ENCODE data around the gene MBD6. TPM values are rescaled to one million over a fixed set of nuclear protein-coding genes. Genes with fewer than 3 reads are reported as not detected.
"Not testable (repeated sequence)": the region's sequence is repeated elsewhere in the genome, so short reads cannot be mapped to it uniquely, and the experiment has no call there.

The MBD6 gene
- total and polyA plus RNA-seq, 2 donors from 2014 or later, result 38.4 to 118 TPM

DNA sequence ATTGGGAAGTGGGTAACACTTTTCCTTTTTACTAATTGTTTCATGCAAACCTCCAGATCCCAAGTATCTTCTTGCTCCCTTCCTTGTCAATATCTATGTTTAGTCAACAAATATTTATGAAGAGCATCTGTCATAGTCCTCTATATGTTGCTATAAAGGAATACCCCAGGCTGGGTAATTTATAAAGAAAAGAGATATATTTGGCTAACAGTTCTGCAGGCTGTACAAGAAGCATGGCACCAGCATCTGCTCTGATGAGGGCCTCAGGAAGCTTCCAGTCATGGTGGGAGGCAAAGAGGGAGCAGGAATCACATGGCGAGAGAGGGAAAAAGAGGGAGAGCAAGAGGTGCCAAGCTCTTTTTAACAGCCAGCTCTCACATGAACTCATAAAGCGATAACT is 31.8 kb downstream of the MBD6 start:
- Histone ChIP-seq H3K27me3 (ENCODE audit: control insufficient read depth, insufficient read depth, low read length) (peaks cover 4% of the 10 kb centered on the region), H3K9ac (ENCODE audit: low read length in 3 of 3) (no peak overlapping the region), H3K4me1 (ENCODE audit: control insufficient read depth in 2 of 3, insufficient read depth in 2 of 3, low read depth in 1 of 3, low read length in 3 of 3) (peaks cover 0 to 5% (median 0%) of the 10 kb centered on the region in 3 donors), H3K36me3 (ENCODE audit: control insufficient read depth in 2 of 3, insufficient read depth in 3 of 3, low read length in 3 of 3) (no peaks in the 10 kb centered on the region), H3K27ac (ENCODE audit: low read depth in 2 of 2, low read length in 2 of 2) (no peak overlapping the region), H3K4me3 (ENCODE audit: low read length in 3 of 3) (no peak overlapping the region), H3K9me3 (ENCODE audit: control insufficient read depth in 2 of 3, insufficient read depth in 1 of 3, low read length in 3 of 3) (no peaks in the 10 kb centered on the region)
- FAIRE-seq (no peak), DNase-seq (no peak)
- intact Hi-C loops (cut with DNase I), result no loop called here
- TF ChIP-seq, protein P1, sequence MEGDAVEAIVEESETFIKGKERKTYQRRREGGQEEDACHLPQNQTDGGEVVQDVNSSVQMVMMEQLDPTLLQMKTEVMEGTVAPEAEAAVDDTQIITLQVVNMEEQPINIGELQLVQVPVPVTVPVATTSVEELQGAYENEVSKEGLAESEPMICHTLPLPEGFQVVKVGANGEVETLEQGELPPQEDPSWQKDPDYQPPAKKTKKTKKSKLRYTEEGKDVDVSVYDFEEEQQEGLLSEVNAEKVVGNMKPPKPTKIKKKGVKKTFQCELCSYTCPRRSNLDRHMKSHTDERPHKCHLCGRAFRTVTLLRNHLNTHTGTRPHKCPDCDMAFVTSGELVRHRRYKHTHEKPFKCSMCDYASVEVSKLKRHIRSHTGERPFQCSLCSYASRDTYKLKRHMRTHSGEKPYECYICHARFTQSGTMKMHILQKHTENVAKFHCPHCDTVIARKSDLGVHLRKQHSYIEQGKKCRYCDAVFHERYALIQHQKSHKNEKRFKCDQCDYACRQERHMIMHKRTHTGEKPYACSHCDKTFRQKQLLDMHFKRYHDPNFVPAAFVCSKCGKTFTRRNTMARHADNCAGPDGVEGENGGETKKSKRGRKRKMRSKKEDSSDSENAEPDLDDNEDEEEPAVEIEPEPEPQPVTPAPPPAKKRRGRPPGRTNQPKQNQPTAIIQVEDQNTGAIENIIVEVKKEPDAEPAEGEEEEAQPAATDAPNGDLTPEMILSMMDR (IDR thresholded peaks at IDR 0.05; ENCODE audit: borderline replicate concordance, extremely low read depth, insufficient read depth), result no peak

DNA sequence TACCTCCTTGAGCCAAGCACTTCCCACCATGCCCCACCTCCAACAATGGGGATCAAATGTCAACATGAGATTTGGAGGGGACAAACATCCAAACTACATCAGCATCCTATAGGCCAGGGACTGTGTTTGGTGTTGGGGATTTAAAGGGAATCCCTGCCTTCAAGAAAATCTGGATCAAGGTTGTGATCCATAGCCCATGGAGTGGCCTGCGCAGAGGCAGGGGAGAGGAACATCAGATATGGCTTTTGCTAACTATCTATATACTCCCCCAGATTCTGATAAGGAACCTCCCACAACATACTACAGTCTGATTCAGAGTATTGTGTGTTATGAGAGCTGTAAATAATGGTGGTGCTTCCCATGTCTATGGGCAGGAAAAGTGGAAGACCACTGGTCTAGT is 32.3 kb downstream of the MBD6 start:
- intact Hi-C loops (cut with DNase I), result no loop called here
- H3K36me3 ChIP-seq (ENCODE audit: control insufficient read depth in 2 of 3, insufficient read depth in 3 of 3, low read length in 3 of 3), result no peaks in the 10 kb centered on the region
- H3K4me1 ChIP-seq (ENCODE audit: control insufficient read depth in 2 of 3, insufficient read depth in 2 of 3, low read depth in 1 of 3, low read length in 3 of 3), result peaks cover 0 to 3% (median 0%) of the 10 kb centered on the region in 3 donors
- H3K9ac ChIP-seq (ENCODE audit: low read length in 3 of 3), result no peak overlapping the region
- DNase-seq (no peak), FAIRE-seq (no peak)
- peaks cover 2% of the 10 kb centered on the region for H3K27me3 ChIP-seq (ENCODE audit: control insufficient read depth, insufficient read depth, low read length)
- TF ChIP-seq, protein P1 (IDR thresholded peaks at IDR 0.05; ENCODE audit: borderline replicate concordance, extremely low read depth, insufficient read depth), result no peak
- H3K4me3 ChIP-seq (ENCODE audit: low read length in 3 of 3), result no peak overlapping the region
- H3K9me3 ChIP-seq (ENCODE audit: control insufficient read depth in 2 of 3, insufficient read depth in 1 of 3, low read length in 3 of 3), result no peaks in the 10 kb centered on the region
- H3K27ac ChIP-seq (ENCODE audit: low read depth in 2 of 2, low read length in 2 of 2), result no peak overlapping the region

DNA sequence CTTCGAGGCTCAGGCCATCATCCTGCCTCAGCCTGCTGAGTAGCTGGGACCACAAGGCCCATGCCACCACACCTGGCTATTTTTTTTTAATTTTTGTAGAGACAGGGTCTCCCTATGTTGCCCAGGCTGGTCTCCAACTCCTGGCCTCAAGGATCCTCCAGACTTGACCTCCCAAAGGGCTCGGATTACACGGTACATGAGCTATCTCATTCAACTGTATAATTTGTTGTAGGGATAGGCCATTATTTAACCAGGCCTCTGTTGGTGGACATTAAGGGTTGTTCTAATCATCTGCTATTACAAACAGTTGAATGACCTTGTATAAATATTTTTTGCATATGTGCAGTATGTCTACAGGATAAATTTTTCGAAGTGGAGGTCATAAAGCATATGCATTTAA is 36.2 kb downstream of the MBD6 start:
- Histone ChIP-seq H3K4me1 (ENCODE audit: control insufficient read depth in 2 of 3, insufficient read depth in 2 of 3, low read depth in 1 of 3, low read length in 3 of 3) (no peaks in the 10 kb centered on the region), H3K36me3 (ENCODE audit: control insufficient read depth in 2 of 3, insufficient read depth in 3 of 3, low read length in 3 of 3) (no peaks in the 10 kb centered on the region), H3K27me3 (ENCODE audit: control insufficient read depth, insufficient read depth, low read length) (peaks cover 2% of the 10 kb centered on the region), H3K27ac (ENCODE audit: low read depth in 2 of 2, low read length in 2 of 2) (no peak overlapping the region), H3K4me3 (ENCODE audit: low read length in 3 of 3) (no peak overlapping the region), H3K9ac (ENCODE audit: low read length in 3 of 3) (no peak overlapping the region), H3K9me3 (ENCODE audit: control insufficient read depth in 2 of 3, insufficient read depth in 1 of 3, low read length in 3 of 3) (no peaks in the 10 kb centered on the region)
- DNase-seq, result no peak
- no peak for FAIRE-seq
- intact Hi-C loops (cut with DNase I), result no loop called here
- TF ChIP-seq, protein P1 (IDR thresholded peaks at IDR 0.05; ENCODE audit: borderline replicate concordance, extremely low read depth, insufficient read depth), result no peak

DNA sequence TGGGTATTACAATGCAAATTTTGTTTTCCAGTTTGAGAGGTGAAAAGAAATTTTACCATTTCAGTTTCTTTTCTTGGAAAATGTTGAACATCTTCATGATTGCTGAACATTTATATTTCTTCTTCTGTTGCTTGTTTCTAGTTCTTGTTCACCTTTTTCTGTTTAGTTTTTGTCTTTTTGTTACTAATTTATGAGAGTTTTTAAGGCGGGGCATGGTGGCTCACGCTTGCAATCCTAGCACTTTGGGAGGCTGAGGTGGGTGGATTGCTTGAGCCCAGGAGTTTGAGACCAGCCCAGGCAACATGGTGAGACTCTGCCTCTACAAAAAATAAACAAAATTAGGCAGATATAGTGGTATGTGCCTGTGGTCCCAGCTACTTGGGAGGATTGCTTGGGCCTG is 37.9 kb downstream of the MBD6 start:
- Histone ChIP-seq H3K27ac (ENCODE audit: low read depth in 2 of 2, low read length in 2 of 2) (no peak overlapping the region), H3K27me3 (ENCODE audit: control insufficient read depth, insufficient read depth, low read length) (no peaks in the 10 kb centered on the region), H3K9ac (ENCODE audit: low read length in 3 of 3) (no peak overlapping the region), H3K4me3 (ENCODE audit: low read length in 3 of 3) (no peak overlapping the region), H3K4me1 (ENCODE audit: control insufficient read depth in 2 of 3, insufficient read depth in 2 of 3, low read depth in 1 of 3, low read length in 3 of 3) (no peaks in the 10 kb centered on the region), H3K9me3 (ENCODE audit: control insufficient read depth in 2 of 3, insufficient read depth in 1 of 3, low read length in 3 of 3) (no peaks in the 10 kb centered on the region), H3K36me3 (ENCODE audit: control insufficient read depth in 2 of 3, insufficient read depth in 3 of 3, low read length in 3 of 3) (no peaks in the 10 kb centered on the region)
- DNase-seq (no peak), FAIRE-seq (no peak)
- TF ChIP-seq, protein P1 (IDR thresholded peaks at IDR 0.05; ENCODE audit: borderline replicate concordance, extremely low read depth, insufficient read depth), result no peak
- intact Hi-C loops (cut with DNase I), result no loop called here

DNA sequence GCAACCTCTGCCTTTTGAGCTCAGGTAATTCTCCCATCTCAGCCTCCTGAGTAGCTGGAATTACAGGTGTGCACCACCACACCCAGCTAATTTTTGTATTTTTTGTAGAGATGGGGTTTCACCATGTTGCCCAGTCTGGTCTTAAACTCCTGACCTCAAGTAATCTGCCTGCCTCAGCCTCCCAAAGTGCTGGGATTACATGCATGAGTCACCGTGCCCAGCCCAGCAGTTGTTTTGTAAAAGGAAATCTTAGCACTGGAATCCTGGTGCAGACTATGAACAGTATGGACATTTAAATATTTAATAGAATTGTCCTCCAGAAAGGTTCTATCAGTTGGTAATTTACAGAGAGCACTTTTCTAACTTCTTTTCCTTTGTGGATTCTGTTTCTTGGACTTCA is 38.5 kb downstream of the MBD6 start:
- DNase-seq; H3K4me1 ChIP-seq (ENCODE audit: control insufficient read depth in 2 of 3, insufficient read depth in 2 of 3, low read depth in 1 of 3, low read length in 3 of 3); H3K9me3 ChIP-seq (ENCODE audit: control insufficient read depth in 2 of 3, insufficient read depth in 1 of 3, low read length in 3 of 3); H3K27me3 ChIP-seq (ENCODE audit: control insufficient read depth, insufficient read depth, low read length); intact Hi-C loops (cut with DNase I); H3K27ac ChIP-seq (ENCODE audit: low read depth in 2 of 2, low read length in 2 of 2); H3K4me3 ChIP-seq (ENCODE audit: low read length in 3 of 3); H3K9ac ChIP-seq (ENCODE audit: low read length in 3 of 3); FAIRE-seq; H3K36me3 ChIP-seq (ENCODE audit: control insufficient read depth in 2 of 3, insufficient read depth in 3 of 3, low read length in 3 of 3): not testable (repeated sequence)
